ENCODE results near the gene C3orf70.

Gene C3orf70

DNA sequence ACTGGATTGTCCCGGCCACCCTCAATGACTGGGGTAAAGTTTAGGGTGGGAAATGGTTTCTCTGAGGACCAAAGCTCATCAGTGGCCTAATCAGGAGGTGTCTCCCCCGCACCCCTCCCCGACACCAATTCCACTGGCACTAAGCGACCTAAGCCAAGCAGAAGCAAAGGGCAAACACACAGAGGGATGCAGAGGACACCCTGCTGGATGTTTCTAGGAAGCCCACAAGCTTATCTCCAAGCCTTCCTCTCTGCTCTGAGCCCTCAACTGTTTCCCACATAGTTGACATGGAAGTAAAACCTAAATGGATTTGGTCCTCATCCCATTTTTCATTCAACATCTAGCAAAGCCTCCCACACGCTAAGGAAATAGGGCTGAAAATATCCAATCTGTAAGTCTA is 68.5 kb downstream of the C3orf70 start:
- DNase-seq, result no peak

DNA sequence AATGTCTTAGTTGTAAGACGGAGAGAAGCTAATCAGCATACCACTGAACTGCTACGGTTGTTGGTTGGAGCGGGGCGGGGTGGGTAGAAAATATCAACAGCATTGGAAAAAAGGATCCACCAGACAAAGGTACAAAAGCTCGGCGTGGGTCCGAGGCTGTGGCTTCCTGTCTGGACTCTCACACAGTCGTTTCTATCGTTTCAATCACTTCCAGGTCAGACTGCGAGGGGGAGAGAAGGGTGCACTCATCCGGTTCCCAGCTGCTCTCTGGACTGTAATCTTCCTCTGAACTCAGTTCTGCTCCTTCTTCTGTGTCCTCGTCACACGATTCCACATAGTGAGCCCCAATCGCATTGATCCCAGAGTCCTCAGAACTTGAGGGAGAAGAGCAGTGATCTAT is 70.0 kb downstream of the C3orf70 start:
- no peak for DNase-seq

DNA sequence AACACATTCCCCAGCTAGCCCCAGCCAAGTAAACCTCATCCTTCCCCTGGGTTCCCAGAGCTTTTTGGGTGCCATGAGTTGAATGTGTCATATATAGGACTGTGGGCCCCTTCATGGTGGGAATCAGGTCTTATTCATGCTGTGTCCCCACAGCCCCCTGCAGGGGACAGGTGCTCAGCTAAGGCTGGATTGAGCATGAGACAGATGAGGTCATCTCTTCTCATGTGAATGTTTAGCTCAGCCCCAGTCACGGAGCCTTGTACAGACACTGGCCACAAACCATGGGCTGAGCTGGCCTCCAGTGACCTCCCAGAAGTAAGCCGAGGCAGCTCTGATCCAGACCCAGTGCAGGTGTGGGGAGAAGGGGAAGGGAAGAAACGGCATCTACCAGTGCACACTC is 70.7 kb downstream of the C3orf70 start:
- no peak for DNase-seq

DNA sequence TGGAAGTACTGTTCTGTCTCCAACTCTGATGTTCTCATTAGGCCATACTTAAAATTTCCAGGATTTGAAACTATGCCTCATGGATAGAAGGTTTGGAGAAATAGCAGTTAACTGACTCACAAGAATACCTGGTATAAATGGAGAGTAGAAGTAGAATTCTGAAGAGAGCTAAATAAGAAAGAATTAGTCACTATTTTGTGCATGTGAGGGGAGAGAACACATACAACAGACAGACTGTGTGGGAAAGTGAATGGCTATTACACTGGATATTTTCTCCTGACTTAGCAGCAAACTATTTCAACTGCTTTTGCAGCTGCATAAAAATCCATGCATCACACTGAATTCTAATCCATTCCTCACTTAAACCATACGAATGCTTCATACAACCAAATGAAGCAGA is 71.3 kb downstream of the C3orf70 start:
- no peak for DNase-seq

DNA sequence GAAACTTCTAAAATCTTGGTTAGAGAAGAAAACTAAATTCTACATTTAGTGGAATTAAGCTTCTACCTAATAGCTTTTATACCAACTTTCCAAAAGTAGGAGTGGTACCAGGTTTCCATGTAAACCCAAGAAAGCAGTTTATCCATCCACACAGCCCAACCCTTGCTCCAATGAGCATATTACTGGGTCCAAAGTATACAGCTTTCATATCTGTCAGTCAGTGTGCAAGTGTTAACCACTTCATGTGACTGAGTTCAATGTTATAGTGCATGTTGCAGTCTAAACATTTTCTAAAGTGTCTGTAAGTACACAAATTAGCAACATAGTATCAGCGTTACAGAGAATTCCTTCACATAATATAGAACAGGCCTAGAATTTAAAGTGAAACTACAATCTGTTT is 73.2 kb downstream of the C3orf70 start:
- DNase-seq, result no peak

DNA sequence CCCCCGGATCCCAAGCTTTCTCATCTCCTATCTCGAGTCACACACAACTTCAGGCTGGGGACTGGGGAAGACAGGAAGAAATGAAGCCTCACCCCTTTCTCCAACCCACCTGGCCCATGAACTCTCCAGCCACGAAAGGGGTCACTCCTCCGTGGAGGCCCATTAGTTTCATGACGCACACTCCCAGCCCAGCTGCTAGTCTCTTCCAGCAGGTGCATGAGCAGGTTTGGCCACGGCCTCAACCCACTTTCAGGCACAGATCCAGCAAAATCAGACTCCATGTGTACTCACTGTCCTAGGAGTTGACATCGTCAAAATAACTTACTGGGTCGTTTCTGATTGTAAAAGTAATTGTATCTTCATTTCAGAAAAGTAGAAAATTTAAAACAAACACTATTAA is 76.6 kb downstream of the C3orf70 start:
- no peak for DNase-seq

DNA sequence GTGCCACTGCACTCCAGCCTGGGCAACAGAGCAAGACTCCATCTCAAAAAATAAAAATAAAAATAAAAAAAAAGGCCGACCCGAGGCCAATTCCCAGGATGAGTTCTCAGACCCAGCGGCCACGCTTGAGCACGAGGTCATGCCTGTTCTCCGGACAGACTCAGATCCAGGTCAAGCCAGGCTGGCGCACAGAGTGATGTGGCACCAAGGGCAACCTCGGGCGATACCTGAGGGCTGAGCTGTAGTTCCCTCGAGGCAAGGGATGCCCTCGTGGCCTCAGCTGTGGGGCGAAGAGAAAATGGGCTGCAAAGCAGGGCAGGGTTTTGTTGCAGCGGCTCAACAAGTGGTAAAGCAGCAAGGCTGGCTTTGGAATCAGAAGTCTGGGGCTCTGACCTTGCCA is 77.3 kb downstream of the C3orf70 start:
- DNase-seq, result no peak

DNA sequence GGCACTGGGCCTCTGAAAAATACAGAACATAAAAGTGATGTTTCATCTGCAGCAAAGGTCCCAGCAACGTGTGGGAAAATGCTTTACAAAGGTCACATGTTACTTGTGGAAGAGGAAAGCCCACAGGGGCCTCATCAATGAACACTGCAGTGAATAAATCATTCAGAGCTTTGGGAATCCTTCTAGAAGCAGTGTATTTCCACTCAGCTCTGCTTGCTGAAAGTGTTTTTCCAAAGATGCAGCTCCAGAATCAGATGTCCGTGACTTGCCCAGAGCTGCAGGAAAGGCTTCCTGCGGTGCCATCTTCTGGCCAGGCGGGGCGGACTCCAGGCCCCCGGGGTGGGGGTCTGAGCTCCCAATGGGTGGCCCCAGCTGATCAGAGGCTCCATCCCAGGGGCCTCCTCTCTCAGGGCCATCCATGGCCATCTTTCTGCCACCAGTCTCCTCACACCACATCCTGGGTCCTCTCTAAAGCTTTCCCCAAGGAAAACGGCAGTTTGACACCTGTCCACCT is 81.5 kb downstream of the C3orf70 start:
- DNase-seq, result no peak

DNA sequence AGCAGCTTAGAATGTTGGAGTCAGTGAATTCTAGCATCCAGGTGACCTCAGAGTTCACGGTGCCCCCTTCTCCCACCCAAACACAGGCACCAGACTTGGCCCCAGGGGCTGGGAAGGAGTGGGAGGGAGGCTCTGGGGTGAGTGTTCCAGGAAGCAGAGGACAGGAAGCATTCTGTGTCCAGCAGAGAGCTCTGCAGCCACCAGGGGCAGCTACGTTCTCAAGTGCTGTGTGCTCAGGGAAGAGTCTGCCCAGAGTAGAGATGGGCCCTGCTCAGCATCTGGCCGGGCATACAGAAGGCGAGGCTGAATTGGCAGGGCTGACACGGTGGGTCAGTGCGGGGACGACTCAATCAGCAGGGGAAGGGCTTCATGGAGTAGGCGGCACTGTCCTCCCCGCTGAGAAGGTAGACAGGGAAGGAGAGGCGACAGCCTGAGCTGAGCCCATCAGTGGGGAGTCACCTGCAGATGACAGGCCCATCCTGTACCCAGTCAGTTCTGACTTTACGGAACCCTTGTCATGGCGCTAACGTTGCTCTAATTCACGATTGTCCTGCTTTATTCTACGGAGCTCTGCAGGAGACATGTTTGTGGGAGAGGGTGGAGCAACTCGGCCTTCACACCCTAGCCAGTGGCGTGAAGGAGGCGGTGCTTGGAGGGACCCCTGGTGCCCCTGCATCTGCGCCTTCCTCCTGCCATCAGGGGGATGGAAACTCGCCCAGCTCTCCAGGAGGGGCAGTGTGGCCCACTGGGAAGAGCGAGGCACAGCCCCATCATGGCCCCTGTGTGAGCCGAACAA is 82.2 kb downstream of the C3orf70 start:
- no peak for DNase-seq

DNA sequence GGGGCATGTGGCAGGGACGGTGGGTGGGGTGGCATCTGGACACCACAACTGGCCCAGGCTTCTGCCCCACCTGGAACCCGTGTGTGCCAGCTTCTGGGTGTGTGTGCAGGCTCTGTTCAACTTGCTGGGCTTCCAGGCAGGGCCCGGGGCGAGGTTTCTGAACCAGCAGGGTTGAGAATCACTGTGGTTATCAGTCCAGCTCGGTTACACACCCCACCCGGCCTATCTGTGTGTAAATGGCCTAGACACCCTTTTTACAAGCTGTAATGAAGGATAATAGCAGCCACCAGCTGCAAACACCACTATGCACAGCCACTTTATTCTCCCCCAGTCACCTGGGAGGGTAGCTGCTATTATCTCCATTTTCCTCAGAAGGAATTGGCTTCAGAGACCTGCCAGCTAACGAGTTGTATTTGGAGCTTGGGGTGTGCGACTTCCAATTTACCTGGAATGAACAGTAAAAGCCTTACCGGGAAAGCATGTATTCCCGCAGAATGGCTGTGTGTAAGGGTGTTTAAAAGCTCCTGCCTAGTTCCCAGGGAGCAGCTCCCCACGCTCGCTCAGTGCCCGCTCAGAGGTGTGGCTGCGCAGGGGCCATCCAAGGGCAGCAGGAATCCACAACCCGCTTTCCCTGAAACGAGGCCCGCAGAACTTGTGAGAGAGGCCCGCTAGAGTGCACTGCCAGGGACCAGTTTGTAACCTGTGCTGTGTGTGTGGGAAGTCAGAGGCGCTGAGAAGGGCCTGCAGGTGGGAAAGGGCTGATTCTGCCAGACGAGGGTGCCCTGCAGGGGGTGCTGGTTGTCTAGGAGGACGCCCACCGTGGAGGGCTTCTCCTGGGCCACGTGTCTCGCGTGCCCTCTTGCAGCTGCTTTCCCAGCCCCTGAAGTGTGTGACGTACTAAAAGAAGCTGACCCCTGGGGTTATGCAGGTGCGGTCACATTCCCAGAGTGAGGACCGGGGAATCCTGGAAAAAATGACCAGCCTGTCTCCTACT is 83.5 kb downstream of the C3orf70 start:
- no peak for DNase-seq

DNA sequence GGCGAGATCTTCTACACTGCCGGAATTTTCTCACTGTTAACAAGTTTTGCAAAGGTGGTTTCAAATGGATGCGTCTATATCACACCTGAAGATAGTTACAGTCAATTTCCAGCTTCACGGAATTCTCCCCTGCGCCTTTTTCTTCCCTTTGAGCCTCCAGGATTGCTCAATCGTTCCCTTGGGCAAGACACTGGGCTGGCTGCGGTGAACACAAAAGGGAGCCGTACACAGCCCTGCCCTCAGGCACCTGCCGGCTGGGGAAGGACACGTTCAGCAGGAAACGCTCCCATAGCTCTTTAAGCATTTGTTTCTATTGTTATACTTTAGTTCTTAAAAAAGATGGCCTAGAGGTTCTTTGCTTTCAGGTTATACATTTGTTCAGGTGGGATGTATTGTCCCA is 85.7 kb downstream of the C3orf70 start:
- DNase-seq, result no peak

DNA sequence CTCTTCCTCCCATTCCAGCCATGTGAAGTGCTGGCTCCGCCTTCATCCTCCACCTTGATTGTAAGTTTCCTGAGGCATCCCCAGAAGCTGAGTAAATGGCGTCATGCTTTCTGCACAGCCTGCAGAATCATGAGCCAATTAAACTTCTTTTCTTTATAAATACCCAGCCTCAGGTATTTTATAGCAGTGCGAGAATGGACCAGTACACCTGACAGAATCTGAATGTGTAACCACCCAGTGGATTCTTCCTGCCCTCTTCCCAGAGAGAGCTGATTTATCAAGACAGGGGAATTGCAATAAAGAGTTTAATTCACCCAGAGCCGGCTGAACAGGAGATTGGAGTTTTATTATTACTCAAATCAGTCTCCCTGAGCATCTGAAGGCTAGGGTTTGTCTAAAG is 86.6 kb downstream of the C3orf70 start:
- no peak for DNase-seq

DNA sequence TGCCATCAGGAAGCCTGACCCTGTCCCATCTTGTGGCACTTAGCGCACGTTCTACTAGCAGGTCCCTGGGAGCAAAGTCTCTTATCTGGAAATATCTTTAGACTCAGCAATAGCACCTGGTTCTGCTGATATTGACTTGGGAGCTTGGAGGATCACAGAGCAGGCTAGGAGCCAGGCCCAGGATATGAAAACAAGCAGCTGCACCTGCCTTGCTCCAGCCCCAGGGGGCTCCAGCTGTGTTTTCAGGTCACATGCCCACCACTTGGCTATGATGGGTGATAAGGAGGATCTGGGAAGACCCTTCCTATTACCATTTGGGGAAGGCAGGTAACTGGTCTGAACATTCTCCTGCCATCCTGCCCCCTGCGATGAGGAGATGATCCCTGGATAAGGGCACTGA is 87.8 kb downstream of the C3orf70 start:
- no peak for DNase-seq

DNA sequence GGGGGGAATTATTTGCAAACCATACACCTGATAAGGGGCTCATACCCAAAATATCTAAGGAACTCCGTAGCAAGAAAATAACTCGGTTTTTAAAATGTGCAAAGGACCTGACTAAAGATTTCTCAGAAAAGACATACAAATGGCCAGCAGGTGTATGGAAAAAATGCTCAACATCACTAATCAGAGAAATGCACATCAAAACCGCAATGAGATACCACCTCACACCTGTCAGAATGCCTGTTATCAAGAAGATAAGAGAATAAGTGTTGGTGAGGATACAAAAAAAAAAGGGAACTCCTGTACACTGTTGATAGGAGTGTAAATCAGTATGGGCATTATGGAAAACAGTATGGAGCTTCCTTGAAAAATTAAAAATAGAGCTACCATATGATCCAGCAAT is 89.4 kb downstream of the C3orf70 start:
- DNase-seq, result no peak

DNA sequence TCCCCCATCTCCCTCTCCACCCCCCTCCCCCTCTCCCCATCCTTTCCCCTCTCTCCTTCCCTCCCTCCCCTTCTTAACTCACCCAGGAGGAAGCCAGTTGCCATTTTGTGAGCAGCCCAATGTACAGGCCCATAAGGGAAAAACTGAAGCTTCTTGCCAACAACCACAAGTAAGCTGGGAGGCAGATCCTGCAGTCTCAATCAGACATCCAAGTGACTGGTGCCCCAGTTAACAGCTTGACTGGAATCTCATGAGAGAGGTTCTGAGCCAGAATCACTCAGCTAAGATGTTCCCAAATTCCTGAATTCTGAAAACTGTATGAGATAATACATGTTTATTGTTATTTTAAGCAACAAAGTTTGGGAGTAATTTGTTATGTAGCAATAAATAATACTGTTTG is 90.7 kb downstream of the C3orf70 start:
- no peak for DNase-seq

DNA sequence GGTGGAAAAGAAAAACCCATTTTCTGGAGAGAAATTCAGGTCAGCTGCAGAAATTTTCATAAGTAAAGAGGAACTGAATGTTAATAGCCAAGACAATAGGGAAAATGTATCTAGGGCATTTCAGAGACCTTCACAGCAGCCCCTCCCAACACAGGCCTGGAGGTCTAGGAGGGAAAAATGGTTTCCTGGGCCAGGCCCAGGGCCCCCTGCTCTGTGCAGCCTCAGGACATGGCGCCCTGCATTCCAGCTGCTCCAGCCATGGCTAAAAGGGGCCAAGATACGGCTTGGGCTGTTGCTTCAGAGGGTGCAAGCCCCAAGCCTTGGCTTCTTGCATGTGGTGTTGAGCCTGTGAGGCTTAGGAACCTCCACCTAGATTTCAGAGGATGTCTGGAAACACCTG is 92.2 kb downstream of the C3orf70 start:
- no peak for DNase-seq

DNA sequence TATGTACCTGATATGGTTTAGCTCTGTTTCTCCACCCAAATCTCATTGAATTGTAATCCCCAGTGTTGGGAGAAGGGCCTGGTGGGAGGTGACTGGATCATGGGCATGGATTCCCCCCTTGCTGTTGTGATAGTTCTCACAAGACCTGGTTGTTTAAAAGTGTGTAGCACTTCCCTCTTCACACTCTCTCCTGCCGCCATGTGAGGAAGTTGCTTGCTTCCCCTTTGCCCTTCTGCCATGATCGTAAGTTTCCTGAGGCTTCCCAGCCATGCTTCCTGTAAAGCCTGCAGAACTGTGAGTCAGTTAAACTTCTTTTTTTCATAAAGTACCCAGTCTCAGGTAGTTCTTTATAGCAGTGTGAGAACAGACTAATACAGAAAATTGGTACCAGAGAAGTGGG is 93.1 kb downstream of the C3orf70 start:
- DNase-seq, result no peak

DNA sequence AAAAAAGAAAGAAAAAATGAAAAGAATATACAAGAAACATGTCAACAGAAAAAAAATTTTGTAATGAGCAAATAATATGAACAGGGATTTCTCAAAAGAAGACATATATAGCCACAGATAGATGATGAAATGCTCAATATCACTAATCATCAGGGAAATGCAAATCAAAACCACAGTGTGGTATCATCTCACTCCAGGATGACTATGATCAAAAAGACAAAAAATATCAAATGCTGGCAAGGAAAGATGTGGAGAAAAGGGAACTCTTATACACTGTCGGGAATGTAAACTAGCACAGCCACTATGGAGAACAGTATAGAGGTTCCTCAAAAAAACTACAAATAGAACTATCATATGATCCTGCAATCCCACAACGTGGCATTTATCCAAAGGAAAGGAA is 94.1 kb downstream of the C3orf70 start:
- no peak for DNase-seq

DNA sequence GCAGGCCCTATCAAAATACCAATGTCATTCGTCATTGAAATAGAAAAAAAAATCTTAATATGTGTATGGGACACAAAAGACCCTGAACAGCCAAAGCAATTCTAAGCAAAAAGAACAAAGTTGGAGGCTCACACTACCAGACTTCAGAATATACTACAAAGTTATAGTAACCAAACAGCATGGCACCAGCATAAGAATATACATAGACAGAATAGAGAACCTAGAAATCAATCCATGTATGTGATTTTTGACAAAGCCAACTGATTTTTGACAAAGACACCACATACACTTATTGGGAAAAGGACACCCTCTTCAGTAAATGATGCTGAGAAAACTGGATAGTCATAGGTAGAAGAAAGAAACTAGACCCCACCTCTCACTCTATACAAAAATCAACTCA is 95.0 kb downstream of the C3orf70 start:
- no peak for DNase-seq

DNA sequence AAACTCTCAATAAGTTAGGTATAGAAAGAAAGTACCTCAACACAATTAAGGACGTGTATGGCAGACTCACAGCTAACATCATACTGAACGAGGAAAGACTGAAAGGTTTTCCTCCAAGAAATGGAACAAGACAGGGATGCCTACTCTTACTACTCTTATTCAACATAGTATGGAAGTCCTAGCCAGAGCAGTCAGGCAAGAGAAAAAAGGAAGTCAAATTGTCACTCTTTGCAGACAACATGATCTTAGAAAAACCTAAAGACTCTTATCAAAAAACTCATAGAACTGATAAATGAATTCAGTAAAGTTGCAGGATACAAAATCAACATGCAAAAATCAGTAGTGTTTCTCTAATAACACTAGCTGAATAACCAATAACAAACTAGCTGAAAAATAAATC is 96.0 kb downstream of the C3orf70 start:
- DNase-seq, result no peak

DNA sequence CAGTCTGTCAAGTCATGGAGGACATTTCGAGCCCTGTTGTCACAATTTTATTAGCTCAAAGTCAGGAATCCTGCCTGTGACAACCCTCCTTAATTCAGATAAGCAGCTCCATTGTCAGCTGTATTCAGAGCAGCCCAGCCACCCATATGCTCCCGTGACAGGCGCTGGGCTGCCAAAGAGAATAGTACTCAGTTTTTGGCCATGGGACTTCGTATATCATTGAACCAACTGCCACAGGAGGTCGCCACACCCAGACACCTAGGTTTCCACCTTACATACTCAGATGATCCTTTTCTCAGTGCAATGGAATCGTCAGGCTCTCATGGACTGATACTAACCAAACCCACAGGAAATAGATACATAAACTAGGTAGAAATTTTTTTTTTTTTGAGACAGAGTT is 100.2 kb downstream of the C3orf70 start:
- no peak for DNase-seq

DNA sequence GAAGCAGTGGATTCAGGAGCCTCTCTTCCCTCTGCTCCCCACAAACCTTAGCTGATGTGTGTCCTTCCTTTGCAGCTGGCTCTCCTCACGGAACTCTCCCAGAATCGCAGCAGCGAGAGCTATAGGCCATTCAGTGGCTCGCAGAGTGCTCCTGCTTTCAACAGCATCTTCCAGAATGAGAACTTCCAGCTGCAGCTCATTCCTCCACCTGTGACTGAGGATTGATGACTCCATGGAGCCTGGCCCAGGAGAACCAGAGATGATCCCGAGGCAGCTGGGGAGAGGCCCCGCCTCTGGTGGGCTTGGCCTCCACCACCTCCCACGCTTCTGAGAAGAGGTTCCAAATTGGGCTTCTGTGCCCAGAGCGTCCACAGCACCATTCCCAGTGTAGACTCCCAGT is 101.1 kb downstream of the C3orf70 start:
- DNase-seq, result no peak

DNA sequence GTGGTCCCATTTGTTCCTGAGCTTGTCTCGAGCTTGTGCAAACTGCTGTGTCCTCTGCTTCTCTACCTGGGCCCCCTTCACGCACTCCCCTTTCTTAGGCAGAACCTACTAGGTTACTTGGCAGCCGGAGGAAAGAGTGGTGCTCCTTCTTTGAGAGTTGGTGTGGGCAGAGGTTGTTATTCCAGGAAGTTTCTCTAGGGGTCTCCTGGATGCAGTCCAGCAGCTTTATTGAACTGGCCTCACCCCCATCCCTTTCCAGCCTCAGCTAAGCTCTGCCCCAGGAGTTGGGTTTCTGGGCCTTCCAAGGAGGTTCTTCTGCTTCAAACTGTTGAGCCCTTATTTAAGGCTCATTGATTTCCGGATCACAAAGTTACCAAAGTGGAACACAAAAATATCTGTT is 103.2 kb downstream of the C3orf70 start:
- DNase-seq, result no peak

DNA sequence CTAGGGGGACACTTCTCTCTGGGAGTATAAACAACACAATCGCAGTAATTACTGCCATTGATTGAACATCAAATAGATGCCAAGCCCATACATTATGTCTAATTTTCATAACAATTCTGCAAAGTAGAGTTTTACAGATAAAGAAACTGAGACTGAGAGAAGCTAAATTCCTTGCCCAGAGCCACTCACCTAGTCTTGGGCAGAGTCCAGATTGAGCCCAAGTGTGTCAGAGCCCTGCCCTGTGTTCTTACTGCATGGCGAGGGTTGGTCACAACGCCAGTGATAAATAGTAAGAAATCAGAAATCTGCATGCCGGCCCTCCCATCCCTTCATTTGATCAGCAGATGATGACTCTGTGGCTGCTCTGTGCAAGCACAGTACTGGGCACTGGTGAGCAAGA is 106.3 kb downstream of the C3orf70 start:
- no peak for DNase-seq

Measured in stimulated activated naive CD4-positive, alpha-beta T cell treated with Interleukin-2 at 50 U/mL for 16 hours (primary cell).